Stimulated activated CD4-positive, alpha-beta T cell treated with anti-CD3 and anti-CD28 coated beads, Interleukin-12 subunit alpha, Interleukin-12 subunit beta, amount 100 ng/mL, for 48 hours (primary cell): ENCODE measurements around the gene CCDC136.

ENCODE experiments used
- DNase-seq, 3 donors: peaks; one replicate each; pipeline ENCODE4 v3.0.0-alpha.2; 2020; ENCODE audit warnings: low read depth in 2 of 3, low spot score in 1 of 3

The CCDC136 gene

DNA sequence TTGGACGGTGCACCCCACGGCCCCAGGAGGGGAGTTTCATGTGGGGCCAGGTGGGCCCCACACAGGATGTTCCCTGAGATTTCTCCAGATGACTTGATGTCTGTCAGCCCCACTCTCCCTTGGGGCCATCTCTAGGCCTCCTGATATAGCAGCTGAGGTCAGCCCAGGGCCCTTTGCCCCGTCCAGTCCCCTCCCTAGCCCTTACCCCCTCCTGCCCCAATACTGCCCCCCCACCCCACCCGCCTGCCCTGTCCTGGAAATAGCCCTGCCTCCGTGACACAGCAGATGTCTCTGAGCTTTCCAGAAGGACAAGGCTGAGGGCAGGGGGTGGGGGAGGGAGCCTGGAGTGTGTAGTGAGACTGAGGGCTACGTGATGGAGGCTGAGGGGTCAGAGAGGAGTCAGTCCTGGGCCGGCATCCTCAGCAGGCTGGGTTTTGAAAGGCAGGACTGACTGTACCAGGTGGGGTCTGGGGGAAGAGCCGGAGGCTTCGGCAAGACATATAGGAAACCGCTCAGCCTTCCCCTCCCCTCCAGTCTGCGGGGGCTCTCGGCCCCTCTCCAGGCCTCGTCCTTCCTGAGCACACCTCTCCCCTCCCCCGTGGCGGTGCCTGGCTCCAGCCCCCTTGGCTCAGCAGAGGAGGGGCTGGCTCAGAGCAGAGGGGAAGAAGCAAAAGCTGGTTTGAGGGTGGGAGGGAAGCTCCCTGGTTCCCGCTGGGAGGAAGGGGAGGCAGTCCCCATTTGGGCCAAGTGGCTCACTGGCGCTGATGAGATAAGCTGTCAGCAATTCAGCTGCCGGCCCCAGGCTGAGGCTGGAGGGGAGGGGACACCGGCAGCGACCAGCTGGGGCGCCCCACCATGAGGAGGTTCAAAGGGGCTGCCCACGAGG, 40.5 kb downstream of the CCDC136 start:
- no peak for DNase-seq

DNA sequence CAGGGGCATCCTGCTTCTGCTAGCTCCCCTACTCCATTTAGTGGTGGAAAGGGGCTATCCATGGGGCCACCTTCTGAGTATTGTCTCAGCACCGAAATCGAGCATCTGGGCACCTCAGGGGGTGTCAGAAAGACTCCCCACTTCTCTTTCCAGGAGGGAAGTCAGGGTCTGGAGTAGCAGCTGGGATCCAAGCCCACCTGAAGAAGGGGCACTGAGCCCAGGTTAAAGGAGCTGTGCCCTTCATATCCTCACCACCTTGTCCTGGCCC, 41.0 kb downstream of the CCDC136 start:
- DNase-seq, result no peak

DNA sequence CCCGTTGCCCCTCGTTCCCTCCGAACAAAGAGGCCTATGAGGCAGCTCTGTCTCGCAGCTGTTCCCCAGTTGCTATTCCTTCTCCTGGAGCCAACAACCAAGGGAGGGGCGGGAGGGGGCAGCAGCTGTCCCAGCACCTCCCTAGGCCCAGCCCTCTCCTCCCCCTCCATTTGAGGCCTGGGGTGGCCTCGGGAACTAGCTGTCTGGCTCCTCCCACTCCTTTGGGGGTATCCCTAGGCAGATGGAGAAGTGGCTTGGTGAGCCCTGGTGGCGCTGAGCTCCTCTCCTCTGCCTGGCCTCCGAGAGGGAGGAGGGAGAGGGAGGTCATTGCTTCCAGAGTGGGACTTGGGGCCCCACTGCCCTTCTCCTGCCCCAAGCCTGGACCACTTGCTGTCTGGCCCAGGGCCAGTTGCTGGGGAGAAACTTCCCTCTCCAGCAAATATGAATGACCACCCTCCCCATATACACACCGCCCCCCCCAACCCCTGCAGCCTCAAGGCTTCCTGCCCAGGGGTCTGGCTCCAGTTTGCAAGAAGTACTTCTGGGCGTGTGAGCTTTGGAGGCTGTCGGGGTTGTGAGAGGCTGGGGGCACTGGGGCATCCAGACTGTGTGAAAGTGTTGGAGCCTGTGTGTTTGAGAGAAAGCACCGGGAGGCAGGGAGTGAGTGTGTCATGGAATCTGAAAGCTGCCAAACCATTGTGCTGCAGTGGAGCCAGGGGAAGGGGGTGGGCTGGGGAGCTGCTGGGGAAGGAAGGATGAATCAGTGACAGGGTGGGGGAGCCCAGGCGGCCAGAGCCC, 41.6 kb downstream of the CCDC136 start:
- no peak for DNase-seq

DNA sequence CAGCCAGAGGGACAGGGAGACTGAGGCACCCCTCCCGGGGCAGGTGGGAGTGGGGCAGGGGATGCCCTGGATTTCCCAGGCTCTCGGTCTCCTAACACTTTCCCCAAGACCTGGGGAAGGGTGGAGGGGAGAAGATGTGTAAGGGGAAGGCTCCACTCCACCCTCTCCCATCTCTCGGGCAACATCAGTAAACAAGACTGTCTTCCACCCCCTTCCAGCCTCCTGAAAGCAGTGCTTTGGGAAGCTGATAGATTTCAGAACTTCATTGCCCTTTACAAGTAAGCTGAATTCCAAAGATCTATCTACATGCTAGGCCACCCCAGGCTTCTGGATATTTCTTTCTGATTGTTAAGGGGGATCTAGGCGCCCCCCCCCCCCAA, 42.2 kb downstream of the CCDC136 start:
- DNase-seq, result no peak

DNA sequence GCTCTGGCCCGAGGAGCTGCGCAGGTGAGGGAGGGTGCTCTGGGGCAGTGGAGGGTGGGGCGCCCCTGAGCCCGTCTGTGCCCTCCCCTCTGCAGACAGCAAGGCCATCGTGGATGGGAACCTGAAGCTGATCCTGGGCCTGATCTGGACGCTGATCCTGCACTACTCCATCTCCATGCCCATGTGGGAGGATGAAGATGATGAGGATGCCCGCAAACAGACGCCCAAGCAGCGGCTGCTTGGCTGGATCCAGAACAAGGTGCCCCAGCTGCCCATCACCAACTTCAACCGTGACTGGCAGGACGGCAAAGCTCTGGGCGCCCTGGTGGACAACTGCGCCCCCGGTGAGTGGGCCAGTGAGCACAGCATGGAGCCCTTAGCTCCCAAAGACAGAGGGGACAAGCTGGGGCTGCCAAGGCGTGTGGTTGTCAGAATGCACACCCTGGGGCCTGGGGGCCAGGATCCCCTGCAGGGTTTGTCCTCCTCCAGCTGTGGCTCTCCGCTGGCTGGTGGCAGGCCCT, 43.5 kb downstream of the CCDC136 start:
- DNase-seq, result no peak

DNA sequence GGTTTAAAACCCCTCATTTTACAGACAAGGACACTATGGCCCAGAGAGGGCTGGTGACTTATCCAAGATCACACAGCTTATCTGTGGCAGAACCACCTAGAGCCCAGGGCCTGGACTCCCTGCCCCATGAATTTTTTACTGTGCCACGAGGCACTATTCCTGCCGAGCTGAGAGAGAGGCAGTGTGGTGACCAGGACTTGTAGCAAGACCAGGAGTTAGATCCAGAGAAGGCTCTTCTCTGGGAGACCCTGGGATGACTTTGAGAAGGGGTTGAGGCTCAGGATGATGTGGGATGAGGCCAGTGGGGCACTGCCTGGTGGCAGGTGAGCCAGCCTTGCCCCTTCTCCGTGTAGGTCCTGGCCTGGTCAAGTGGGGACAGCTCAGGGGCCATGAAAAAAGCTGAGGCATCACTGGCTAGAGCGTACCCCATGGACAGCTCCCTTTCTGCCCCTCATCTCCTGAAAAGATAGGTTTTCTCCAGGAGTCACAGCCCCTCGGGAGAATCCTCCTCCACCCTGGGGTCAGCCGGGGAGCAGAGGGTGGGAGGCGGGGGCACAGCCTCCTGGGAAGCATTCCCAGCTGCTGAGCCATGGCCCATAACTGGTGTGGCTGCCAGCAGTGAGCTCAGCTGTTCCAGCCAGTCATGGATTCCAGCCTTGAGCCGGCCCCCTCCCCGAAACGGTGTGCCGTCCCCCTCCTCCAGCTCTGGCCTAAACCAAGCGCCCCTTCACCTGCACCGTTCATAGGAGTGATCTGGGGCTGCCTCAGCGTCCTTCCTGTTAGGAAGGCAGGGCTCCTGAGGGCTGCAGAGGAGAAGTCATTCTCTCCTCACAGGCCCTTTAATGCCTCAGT, 44.2 kb downstream of the CCDC136 start:
- DNase-seq, result no peak

DNA sequence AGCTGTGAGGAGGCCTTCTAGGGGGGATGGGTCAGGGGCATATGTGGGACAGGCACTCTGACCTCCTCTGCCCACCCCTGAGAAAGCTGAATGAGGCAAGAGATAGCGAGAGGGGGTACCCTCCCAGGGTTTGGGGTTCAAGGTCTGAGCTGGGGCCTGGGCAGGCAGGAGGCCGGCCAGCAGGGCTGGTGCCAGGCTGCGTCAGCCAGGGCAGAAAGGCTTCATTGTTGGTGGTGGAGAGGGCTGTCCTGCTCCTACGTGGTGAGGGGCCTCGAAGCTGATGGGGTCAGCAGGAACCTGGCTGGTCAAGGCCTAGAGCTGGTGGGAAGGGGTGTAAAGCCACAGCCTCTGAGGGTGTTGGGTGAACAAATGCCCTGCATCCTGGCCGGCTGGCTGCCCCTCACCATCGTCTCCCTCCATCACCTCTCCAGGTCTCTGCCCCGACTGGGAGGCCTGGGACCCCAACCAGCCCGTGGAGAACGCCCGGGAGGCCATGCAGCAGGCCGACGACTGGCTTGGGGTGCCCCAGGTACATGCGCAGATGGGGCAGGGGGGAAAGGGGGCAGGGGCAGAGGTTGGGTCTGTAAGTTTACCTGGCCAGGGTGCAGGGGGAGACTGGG, 45.1 kb downstream of the CCDC136 start:
- no peak for DNase-seq

DNA sequence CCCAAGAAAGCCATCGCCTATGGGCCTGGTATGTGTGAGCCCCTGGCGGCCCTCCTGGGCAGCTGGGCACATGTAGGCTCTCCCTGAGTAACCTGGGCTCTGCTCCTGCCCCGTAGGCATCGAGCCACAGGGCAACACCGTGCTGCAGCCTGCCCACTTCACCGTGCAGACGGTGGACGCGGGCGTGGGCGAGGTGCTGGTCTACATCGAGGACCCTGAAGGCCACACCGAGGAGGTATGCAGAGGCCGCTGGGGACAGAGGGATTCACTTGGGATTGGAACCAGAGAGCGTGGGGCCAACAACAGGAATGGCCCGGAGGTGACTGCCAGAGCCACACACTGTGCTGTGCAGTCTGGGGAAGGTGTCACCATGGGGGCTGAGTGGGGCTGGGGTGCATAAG, 45.8 kb downstream of the CCDC136 start:
- DNase-seq, result no peak

DNA sequence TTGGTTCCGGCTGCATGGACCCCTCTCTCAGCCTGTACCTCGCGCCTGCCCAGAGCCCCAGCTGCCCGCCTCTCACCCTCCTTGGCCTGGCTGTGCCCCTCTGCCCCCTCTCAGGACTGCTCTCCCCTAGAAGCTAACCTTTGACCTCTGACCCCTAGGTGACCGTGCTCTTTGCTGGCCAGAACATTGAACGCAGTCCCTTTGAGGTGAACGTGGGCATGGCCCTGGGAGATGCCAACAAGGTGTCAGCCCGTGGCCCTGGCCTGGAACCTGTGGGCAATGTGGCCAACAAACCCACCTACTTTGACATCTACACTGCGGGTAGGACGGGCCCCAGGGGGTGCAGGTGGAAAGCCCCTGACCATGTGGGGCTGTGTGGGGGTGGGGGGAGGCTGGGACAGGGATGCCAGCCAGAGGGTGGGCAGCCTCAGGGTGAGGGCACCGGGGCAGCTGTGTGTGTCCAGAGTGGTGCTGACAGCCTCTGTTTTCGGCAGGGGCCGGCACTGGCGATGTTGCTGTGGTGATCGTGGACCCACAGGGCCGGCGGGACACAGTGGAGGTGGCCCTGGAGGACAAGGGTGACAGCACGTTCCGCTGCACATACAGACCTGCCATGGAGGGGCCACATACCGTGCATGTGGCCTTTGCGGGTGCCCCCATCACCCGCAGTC, 46.5 kb downstream of the CCDC136 start:
- no peak for DNase-seq

DNA sequence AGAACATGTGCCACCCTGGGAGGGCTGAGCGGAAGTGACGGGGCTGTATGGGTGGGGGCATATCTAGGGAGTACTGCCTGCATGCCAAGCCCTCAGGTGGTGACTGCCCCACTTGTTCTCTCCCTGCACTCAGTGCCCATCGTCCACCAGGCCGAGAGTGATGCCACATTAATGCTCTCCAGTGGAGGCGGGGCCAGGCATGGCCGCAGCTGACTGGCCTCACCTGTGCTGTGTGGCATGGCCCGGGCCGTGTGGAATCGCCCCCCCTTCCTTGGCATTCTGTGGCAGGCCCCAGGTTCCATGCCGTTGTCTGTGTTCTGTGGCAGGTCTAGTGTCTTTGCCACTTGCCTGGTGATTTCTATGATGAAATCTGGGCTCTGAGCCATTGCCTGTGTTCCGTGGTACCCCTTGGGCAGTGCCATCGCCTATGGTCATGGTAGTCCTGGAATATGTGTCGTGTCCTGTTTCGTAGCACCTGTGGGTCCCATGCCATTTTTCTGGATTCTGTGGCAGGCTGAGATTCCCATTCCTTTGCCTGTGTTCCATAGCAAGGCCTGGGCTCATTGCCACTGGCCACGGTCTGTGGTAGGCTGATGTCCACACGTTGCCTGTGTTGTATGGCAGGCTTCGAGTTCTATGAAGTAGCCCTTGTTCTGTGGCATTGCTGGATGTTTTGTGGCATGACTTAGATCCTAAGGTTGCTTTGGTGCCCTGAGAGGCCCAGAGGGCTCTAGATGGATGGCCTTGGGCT, 47.4 kb downstream of the CCDC136 start:
- no peak for DNase-seq

DNA sequence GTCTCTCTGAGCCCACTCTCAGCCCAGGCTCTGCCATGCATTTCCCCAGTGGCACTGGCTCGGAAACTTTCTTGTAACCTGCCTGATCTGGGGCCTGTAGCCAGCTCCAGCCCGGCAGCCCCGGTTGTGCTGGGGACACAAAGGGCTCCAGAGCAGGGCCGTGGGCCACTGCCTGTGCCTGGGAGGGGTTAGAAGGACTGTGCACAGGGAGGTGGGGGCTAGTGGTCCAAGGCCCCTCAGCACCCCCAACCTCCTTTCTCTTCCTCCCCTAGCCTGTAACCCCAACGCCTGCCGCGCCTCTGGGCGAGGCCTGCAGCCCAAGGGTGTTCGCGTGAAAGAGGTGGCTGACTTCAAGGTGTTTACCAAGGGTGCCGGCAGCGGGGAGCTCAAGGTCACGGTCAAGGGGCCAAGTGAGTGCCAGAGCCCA, 48.0 kb downstream of the CCDC136 start:
- DNase-seq, result no peak

DNA sequence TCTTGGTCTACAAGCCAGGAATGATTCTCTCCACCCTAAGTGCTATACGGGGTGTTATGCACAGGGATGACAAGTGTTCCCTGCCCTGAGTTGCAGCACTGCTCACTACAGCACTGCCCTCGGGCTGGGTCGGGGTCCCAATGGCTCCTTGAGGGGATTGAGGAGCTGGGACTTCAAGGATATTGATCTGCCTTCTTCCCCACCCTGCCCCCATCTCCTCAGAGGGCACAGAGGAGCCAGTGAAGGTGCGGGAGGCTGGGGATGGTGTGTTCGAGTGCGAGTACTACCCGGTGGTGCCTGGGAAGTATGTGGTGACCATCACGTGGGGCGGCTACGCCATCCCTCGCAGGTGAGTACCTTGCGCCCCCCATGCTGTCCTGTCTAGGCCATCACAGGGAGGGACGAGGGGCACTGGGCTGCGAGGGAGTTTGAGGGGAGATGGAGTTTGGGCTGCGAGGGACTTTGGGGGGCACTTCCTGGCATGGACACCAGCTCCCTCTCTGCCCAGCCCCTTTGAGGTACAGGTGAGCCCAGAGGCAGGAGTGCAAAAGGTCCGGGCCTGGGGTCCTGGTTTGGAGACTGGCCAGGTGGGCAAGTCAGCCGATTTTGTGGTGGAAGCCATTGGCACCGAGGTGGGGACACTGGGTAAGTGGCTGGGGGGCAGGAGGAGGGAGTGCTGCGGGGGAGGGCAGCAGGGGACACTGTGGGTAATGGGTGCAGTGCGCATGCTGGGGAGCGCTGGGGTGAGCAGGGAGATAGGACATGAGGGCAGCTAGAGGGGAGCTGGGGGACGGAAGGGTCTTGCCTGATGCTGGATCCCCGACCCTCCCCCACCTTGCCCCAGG, 48.8 kb downstream of the CCDC136 start:
- no peak for DNase-seq

DNA sequence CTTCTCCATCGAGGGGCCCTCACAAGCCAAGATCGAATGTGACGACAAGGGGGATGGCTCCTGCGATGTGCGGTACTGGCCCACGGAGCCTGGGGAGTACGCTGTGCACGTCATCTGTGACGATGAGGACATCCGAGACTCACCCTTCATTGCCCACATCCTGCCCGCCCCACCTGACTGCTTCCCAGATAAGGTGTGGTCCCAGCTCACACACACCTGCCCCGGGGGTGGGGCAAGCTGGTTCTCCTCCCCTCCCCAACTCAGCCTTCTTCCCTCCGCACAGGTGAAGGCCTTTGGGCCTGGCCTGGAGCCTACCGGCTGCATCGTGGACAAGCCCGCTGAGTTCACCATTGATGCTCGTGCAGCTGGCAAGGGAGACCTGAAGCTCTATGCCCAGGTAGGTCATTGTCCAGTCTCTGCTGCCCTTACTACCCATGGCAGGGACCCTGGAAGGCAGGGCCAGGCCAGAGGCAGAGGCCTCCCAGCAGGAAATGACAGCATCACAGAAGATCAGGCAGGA, 49.5 kb downstream of the CCDC136 start:
- no peak for DNase-seq

DNA sequence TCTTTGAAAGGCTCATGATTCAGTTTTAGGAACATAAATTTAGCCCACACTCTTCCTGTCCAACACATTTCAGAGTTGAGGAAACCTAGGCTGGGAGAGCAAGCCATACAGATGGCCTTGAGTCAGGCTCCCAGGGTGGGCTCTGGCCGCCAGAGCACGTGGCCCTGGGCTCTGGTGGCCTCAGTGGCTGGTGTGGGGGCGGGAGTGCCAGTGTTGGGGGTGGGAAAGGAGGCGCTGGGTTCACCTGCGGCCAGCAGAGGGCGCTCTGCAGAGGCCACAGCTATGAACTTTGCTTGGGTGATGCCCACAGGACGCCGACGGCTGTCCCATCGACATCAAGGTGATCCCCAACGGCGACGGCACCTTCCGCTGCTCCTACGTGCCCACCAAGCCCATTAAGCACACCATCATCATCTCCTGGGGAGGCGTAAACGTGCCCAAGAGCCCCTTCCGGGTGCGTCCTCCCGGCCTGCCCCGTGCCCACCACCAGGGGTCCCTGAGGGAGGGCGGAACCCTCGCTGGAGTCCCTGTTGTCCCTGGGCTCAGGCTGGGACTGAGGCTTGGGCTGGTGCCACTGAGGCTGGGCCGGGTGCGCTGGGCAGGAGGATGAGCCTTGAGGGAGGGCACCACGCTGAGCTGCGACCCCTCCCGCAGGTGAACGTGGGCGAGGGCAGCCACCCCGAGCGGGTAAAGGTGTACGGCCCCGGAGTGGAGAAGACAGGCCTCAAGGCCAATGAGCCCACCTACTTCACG, 50.3 kb downstream of the CCDC136 start:
- DNase-seq, result peak; percentile 46 to 56 (median 50)

DNA sequence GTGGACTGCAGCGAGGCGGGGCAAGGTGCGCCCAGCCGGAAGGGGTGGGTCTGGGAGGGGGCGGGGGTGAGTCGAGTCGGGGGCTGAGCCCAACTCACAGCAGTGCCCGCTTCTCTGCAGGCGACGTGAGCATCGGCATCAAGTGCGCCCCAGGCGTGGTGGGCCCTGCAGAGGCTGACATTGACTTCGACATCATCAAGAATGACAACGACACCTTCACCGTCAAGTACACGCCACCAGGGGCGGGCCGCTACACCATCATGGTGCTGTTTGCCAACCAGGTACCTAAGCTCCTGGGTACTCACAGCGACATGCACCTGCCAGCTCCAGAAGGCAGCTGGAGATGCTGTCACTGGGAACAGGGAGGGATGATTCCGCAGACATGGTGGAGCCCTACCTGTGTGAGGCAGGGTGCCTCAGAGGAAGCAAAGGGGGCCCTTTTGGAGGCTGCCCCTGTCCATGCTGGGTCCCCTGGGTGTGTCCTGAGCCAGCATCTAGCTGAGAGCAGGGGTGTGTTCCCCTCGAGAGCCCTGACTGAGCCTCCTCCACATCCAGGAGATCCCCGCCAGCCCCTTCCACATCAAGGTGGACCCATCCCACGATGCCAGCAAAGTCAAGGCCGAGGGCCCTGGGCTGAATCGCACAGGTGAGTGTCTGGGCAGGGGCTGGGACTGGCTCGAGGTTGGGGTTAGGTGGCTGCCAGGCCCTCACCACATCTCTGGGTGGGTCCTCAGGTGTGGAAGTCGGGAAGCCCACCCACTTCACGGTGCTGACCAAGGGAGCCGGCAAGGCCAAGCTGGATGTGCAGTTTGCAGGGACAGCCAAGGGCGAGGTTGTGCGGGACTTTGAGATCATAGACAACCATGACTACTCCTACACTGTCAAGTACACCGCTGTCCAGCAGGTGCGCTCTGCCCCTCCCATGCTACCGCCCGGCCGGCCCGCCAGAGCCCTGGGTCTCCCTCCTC, 51.2 kb downstream of the CCDC136 start:
- no peak for DNase-seq

DNA sequence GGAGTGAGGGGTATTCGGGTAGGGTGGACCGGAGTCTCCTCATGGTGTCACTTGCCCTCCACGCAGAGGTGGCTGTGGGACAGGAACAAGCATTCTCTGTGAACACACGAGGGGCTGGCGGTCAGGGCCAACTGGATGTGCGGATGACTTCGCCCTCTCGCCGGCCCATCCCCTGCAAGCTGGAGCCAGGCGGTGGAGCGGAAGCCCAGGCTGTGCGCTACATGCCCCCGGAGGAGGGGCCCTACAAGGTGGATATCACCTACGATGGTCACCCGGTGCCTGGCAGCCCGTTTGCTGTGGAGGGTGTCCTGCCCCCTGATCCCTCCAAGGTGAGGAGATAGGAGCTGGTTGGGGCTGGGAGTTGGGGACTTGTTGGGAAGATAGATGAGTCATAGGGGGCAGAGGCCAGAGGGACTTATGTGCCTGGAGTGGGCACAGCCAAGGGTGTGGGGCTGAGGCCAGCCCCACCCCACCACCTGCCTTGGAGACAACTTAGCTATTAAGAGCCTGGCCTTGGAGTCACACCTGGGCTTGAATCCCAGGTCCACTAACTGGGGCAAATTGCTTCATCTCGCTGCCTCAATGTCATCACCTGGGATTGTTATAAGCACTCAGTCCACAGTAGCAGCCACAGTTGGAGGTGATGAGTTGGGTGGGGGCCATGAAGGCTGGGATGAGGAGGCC, 52.3 kb downstream of the CCDC136 start:
- DNase-seq, result no peak
